ENCODE measurements around the gene MEGF11. TPM values are rescaled to one million over a fixed set of nuclear protein-coding genes. Genes with fewer than 3 reads are reported as not detected.

The MEGF11 gene
- total RNA-seq, 1 experiment from 2014 or later = 1.2 TPM

GRCh38 chr15:66046326-66046725, 207.2 kb downstream of the MEGF11 start:
- H2BK15ac ChIP-seq (ENCODE audit: low read depth, low read length) = no peak overlapping the region
- no peak overlapping the region for H3K56ac ChIP-seq (ENCODE audit: insufficient read length, low read depth, low read length)
- H4K8ac ChIP-seq (replicated peaks; ENCODE audit: insufficient read length, low read depth, low read length) = no peak overlapping the region
- H3K79me1 ChIP-seq (ENCODE audit: insufficient read depth, low read depth, low read length, poor library complexity, severe bottlenecking) = no peaks in the 10 kb centered on the region
- no peak overlapping the region for H4K5ac ChIP-seq (ENCODE audit: insufficient read length, low read depth, low read length)
- H3K4me1 ChIP-seq (ENCODE audit: insufficient read depth, low read length) = peaks cover 2% of the 10 kb centered on the region; the same call in 1 of the 2 replicates
- H3K23ac ChIP-seq (ENCODE audit: insufficient read length, low read depth, low read length) = no peak overlapping the region
- no peak overlapping the region for H2BK12ac ChIP-seq (ENCODE audit: insufficient read length, low read depth, low read length)
- H3K18ac ChIP-seq (ENCODE audit: insufficient read length, low read depth, low read length) = no peak overlapping the region
- H3K27me3 ChIP-seq (ENCODE audit: insufficient read depth, low read length) = no peaks in the 10 kb centered on the region
- H4K20me1 ChIP-seq (ENCODE audit: control insufficient read depth, insufficient read depth, insufficient read length) = no peaks in the 10 kb centered on the region
- H3K36me3 Mint-ChIP-seq (ENCODE audit: insufficient read depth in 1 of 3, low read depth in 3 of 3) = no peaks in the 10 kb centered on the region; a peak in 1 of 7 replicates
- H3K23me2 ChIP-seq (ENCODE audit: insufficient read length, low read depth, low read length, poor library complexity, severe bottlenecking) = no peaks in the 10 kb centered on the region
- no peak overlapping the region for H3K14ac ChIP-seq (ENCODE audit: insufficient read depth, low read length)
- H2AFZ ChIP-seq (ENCODE audit: low read length) = no peak overlapping the region
- H3K4me1 Mint-ChIP-seq = peaks cover 29 to 53% of the 10 kb centered on the region in 2 experiments
- H3K9ac ChIP-seq (ENCODE audit: extremely low read depth, insufficient read length, low read length) = no peak overlapping the region
- H2AK5ac ChIP-seq (ENCODE audit: insufficient read length, low read length) = no peak overlapping the region
- no peak for TF ChIP-seq CTCF (conservative IDR thresholded peaks at IDR 0.05)
- H3T11ph ChIP-seq (ENCODE audit: low read length) = no peak overlapping the region
- H4K91ac ChIP-seq (ENCODE audit: insufficient read length, low read depth, low read length) = no peak overlapping the region
- no peak overlapping the region for H2BK20ac ChIP-seq (ENCODE audit: low read depth, low read length, poor library complexity, severe bottlenecking)
- no peaks in the 10 kb centered on the region for H3K9me3 Mint-ChIP-seq
- DNase-seq = no peak
- no peak overlapping the region for H3K4me3 Mint-ChIP-seq
- no peak overlapping the region for H3K4me2 ChIP-seq (ENCODE audit: insufficient read depth, insufficient read length, low read length)
- H3K4ac ChIP-seq (ENCODE audit: low read depth, low read length) = no peak overlapping the region
- no peak overlapping the region for H2BK120ac ChIP-seq (ENCODE audit: low read depth, low read length, poor library complexity, severe bottlenecking)
- no CpG with 5 or more reads among the region's 8 CpGs for WGBS (ENCODE audit: extremely low coverage, insufficient read length, low lambda C conversion rate)
- no peak overlapping the region for H3K27ac Mint-ChIP-seq
- H3K27me3 Mint-ChIP-seq (ENCODE audit: low read depth) = no peaks in the 10 kb centered on the region
- no peaks in the 10 kb centered on the region for H3K9me3 ChIP-seq (ENCODE audit: control insufficient read depth, low read depth, low read length)
- no peaks in the 10 kb centered on the region for H3K79me2 ChIP-seq (ENCODE audit: insufficient read depth, low read length)
- H3K27ac ChIP-seq (ENCODE audit: insufficient read length, low read depth, low read length) = no peak overlapping the region
- H2BK5ac ChIP-seq (ENCODE audit: insufficient read length, low read length) = no peak overlapping the region
